HG03354 (cell line): ENCODE results near the gene RFX4.

ENCODE experiments used
- ATAC-seq: cut with Tn5 transposase; IDR thresholded peaks from one replicate; pipeline ENCODE4 v1.9.1; 2021; ENCODE audit warnings: mild to moderate bottlenecking; ENCODE audit not compliant: unreplicated experiment, poor library complexity, severe bottlenecking

The RFX4 gene

DNA sequence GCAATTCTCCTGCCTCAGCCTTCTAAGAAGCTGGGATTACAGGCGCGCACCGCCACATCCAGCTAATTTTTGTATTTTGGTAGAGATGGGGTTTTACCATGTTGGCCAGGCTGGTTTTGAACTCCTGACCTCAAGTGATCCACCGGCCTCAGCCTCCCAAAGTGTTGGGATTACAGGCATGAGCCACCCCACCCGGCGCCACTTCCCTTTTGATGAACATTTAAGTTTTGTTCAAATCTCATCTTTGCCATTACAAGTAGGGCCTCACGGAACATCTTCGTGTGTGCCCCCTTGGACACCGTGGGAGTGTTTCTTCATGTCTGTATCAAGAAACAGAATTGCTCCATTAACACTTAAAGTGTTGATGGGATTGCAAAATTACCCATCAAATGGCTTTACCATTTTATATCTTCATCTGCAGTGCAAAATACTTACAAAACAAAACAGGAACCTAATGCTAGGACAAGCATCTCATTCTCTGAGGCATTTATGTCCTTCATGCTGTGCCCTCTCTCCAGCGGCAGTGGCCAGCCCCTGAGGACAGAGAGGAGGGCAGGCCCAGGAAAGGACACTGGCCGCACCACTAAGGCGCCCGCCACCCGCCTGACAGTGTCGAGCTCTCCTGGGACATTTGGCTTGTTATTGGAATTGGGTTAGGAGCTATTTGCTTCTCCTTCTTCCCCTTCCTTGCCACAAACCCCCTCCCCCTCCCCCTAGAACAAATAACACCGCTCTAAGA is 61.7 kb downstream of the RFX4 start:
- ATAC-seq = no peak

DNA sequence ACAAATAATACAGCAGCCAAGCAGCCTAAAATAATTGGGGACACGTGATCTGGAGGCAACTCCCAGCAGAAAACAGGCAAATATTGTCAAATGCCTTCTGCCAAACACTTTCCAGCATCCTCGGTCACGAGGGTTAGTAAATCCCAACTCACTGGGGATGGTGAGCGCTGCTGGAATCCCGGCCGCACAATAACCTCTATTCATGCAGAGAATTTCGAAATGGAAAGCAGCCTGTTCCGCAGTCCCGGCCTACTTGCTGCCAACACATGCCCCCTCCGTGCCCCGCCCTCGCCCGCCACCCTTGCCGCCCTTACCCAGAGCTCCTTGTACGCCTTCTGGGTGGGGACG is 62.2 kb downstream of the RFX4 start:
- ATAC-seq = no peak

DNA sequence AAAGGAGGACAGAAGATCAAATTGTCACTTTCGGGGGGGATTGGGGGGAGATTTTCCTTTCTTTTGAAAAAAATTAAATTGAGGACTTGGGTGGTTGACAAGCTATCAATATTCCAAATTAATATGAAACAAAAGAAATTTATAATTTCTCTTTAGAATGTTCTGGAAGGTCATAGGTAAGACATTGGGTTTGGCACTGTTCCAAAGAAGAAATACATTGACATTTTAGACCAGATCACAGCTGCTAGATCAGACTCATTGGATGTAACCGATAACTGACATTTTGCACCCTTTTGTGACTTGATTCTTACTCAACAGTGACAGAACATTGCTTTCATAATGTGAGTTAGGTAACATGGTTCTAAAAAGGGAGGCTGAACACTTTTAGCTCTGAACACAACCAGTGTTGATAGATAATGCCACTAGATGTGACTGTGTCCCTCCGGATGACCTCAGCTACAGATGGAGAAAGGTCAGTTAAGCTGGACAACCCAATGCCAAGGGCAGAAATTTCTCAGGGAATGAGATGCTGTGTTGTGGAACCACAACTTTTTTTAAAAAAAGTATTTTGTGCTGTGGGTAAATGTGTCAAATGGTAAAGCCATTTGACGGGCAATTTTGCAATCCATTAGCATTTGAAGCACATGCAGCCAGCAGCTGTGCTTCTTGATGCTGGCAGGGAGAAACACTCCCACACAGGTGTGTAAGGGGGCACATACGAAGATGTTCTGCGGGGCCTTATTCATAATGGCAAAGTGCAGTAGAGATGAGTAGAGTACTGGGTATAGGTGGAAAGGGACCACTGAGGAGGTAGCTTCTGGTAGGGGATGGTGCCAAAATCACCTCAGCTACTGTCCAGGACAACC is 62.9 kb downstream of the RFX4 start:
- ATAC-seq = no peak

DNA sequence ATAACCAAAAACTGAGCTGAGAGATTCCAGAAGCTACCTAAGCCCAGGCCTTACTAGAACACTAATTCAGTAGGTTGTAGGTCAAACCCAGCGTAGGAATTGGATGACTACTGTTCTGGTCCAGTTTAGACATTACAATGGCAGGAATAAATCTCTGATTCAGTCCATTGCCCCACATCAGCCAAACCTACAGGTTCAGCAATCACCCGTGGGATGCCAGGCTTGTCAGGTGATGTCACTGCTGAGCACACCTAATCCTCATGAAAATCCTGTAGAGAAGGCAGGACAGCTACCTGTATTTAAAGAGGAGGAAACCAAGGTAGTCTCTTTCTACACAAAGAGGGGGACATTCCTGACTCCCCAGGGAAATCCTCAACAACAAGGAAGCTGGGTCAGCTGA is 63.7 kb downstream of the RFX4 start:
- ATAC-seq = no peak

DNA sequence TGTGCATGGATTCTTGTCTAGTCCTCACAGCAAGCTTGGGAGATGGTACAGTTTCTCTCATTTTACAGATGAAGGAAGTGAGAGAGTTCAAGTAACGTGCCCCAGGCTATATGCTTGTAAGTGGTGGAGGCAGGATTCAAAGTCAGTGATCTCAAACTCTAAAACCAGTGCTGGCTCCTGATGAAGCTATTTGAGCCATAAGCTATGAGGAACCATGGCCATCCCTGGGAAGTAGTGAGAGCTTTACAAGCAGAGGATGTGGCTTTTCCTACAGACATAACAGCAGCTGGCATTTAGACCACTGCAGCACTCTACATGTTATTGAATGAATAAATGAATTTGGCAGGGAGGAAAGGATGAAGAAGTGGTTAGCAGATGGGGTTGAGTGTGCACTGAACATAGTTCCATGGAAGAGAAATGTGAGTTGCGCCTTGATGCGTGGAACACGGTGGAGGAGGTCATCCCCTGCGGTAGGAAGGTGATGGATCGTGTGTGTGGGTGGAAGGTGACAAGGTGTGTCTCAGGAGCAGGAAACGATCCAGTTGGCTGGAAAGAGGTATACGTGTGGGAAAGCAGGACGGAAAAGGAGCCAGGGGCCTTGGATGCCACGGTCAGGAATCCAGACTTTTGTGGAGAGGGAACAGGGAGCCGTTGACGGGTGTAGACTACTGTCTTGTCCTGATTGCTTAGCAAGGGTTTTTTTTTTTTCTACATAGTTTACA is 65.2 kb downstream of the RFX4 start:
- no peak for ATAC-seq

DNA sequence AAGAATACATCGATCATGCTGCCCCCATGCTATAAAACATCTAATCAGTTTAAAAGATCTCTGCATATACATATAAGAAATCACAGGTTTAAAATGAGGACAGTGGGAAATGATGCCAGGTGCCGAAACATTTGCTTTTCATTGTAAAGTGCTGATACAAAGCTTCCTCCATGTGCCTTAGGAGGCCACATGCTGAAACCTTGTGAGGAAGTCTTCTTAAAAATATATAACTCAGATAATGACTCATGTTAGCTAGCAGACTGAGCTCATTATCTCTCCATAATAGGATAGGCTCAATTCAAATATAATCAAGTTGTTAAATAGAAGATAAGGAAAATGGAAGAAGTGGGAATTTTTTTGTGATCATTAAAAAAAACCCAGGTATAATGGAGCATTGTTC is 65.9 kb downstream of the RFX4 start:
- ATAC-seq = no peak

DNA sequence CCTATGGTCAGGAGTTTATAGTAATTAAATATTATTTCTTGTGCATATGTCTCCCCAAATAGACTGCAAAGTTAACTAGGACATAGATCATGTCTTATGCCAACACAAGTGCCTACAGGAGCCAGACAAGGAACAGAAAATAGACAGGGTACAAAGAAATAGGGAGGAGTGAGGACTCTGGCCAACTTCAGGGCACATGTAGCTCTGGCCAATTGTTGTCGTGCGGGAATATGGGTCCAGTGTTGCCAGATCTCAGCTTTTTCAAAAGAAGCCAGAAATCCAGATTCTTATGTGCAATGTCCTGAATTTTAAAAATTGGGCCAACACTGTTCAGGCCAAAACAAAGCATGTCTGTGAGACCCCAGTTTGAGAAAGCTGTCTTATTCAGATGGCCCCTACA is 68.7 kb downstream of the RFX4 start:
- no peak for ATAC-seq

DNA sequence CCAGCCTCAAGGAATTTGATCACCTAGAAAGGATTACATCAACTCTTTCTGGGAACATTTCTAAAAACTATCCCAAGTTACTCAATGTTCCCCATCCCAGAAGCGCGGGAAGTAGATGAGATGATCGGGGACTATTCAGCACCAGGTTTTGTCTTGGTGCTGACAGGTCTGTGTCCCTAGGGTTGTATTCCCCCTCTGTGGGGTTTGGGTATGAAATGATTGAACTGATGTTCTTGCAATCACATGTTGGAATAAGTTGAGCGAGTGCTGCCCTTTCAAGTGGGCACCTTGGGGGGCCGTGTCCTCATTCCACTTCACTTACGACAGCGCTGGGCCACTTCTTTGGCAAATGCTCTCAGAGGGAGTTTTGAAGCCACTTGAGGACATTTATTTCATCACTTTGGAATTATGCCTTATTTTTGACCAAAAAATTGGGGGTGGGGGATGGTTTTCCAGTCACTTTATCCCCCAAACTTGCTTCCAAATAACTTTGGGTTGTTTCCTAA is 69.8 kb downstream of the RFX4 start:
- ATAC-seq = no peak

DNA sequence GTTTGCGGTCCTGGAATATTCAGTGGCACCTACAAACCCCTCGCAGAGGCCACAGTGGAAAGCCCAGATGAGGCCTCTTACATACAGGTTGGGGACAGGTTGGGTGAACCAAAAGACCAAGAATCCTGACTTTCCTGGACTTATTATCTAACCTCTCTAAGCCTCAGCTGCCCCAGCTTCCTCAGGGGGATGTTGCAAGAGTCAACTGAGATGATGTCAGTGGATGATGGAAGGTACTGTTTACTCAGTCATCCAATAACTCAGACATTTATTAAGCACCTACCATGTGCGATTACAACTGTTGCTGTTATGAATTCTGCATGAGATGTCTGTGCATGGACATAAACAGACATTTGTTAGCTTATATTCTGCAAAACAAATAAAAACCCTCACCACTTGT is 72.8 kb downstream of the RFX4 start:
- no peak for ATAC-seq

DNA sequence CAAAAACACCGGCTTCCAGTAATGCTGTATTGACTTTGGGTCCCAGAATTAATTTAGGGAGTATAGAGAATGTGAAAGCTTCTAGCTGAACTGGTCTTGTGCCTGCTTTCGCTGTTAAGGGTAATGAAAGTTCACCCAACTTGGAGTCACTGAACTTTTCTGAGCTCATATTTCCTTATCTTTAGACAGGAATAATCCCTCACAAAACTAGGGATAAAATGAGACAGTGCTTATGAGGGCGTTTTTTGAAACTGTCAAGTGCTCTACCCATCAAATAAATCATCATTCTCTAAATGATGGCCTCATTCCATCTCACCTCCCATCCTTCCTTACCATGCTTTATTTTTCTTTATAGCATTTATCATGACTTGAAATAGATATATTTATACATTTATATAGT is 74.7 kb downstream of the RFX4 start:
- ATAC-seq = no peak

DNA sequence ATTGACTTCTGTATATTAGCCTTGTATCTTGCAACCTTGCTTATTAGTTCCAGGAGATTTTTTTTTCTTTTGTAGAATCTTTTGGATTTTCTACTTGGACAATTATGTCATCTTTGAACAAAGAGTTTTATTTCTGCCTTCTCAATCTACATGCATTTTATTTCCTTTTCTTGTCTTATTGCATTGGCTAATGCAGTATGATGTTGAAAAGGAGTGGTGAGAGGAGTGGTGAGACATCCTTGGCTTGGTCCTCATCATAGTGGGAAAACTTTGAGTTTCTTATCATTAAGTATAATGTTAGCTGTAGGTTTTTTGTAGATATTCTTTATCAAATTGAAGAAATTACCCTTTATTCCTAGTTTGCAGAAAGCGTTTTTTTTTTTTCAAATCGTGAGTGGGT is 80.6 kb downstream of the RFX4 start:
- ATAC-seq = no peak

DNA sequence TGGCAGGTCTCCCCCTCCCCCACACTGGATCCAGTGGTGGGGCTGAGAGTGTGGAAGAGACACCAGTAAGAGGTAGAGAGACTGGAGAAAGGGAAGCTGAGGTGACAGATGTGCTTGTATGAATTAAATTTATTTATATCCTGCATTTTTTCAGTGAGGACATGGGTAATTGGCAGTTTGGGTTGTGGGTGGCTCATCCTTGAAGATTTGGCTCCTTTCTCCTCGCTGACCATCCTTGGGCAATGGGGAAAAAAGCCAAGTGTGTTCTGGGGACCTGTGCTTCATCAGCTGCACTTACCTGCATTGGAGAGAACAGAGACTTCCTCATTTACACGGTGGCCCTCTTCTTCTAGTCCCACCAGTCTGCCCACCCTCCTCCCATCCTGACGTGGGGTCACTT is 86.4 kb downstream of the RFX4 start:
- no peak for ATAC-seq

DNA sequence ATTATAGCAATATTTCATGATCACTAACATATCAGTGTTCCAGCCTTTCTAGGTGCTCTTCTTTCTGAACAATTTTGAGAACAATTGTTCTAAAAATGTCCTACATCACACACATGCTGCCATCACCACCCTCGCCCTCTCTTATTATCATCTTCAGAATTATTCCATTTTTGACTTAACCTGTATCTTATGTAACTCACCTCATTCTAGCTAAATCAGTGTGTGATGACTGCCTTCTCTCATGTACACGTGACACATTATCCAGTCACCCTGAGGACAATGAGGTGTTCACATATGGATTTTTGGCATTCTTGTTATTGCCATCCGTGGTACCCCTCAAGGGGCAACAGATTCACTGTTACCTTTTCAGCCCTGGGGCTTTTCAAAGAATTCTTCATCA is 87.3 kb downstream of the RFX4 start:
- ATAC-seq = no peak

DNA sequence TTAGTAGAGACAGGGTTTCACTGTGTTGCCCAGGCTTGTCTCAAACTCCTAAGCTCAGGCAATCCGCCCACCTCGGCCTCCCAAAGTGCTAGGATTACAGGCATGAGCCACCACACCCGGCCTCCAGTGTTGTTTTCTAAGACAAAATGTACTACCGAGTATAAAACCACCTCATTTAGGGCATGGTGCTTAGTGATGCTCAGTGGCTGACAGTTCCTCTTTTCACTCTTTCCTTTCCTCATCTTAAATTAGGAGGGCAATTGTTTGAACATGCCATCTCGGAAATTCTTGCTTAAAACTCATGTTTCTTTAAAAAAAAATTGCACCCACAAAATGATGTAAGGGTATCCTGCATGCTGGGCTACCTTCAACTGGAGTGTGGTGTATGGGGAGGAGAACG is 89.0 kb downstream of the RFX4 start:
- ATAC-seq = no peak

DNA sequence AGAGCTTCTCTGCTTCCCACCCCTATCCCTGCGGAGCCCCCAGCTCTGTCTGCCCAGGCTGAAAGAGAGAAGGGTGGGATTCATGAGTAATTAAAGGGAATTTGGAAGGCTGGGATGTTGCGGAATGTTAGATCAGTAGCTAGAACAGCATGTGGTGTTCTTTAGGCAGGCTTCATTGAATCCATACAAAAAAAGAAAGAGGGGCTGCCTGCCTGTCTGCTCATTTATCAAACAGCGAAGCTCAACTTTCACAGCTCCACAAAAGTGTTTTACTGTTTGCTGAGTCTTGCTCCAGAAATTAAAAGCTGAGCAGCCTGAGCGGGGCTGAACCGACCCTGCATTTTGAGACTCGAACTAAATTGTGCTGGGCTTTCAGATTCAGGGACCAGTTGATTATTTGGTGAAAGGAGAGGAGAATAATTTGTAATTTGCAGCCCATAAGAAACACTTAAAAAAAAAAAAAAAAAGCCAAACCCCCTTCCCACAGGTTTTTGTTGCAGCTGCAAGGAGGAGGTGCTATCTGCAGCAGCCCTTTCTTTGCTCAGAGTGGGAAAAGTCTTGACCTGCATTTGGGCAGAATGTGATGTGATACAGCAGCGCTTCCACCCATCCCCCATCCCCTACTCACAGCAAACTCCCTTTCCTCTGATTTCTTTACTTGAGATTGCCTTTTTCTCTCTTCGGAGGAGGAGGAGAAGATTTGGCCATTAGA is 89.7 kb downstream of the RFX4 start:
- no peak for ATAC-seq

DNA sequence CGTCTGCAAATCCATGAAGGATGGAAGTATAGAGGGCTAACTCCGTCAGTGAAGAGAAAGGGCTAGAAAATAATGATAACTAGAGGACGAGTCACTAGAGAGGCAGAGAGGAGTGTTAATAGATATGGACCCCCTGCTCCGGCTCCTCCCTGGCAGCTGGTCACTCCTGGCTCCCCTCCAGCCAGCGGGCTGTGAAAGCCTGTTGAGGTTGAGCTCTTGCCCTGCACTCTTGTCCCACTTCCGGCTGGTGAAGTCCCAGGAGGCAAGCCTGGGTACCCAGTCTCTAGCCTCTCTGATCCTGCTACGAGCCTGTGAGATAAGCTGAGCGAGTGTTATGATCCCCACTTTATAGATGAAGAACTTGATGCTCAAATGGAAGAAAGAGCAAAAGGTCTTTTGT is 90.3 kb downstream of the RFX4 start:
- no peak for ATAC-seq

DNA sequence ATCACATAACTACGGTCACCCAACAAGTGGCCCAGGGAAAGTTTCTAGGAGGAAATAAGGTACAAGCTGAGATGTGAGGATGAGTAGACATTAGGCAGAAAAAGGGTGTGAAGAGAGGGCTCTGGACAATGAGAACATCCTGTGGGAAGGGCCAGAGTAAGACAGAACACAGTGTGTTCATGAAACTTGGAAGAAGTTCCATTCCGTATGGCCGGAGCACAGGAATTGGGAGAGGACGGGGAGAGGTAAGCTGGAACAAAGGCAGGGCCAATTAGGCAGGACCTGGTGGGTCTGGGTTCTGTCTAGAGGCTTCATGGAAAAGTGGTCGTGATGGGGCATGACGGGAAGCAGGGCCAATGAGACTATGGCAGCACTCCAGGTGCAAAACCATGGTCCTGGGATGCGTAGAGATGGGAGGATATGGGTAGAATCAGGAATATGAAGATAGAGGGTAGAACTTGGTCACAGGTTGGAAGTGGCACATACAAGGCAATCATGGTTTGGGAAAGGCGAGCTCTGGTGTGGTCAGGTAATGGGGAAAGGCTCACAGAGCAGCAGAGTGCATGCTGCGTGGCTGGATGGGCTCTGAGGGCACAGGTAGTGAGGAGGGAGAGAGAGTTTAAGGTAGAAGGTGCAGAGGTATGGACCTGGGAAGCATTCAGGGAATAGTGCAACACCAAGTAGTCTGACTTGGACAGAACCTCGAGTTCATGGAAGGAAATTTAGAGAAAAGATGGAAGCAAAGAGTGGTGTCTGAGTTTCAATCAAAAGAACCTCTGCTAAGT is 93.0 kb downstream of the RFX4 start:
- ATAC-seq = no peak

DNA sequence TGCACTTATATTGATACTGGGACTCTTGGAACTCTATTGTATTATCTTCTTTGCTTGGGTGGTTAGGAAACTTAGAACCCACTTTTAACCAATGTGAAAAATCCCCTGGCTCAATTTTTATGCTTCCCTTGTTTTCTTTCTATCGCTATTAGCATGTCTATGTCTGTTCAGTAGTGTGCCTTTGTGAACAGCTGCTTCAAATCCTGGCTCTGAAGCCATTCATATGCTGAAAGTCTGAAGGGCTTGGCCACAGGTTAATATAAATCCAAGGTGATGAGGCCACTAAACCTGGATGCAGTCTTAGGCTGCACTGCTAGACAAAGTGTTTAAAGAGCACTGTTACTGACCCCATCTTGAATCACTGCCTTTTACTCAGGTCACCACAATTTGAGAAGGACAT is 96.8 kb downstream of the RFX4 start:
- no peak for ATAC-seq

DNA sequence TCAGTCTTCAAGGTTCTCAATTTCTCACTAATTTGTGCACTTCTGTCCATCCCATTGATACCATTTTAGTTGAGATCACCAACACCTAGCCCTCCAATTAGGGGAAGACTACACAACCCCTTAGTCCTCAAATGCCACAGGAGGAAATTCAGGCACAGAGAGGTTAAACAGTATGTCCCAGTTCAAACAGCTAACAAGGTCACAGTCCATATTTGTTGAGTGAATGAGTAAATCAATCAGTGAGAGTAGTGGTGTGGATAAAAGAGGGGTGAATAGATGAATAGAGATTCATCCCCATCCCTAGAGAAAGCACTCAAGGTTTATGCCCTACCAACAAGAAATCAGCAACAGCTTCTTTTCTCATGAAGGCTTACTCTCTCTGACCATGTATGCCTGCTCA is 97.5 kb downstream of the RFX4 start:
- no peak for ATAC-seq
